ENCODE results near the gene AIFM2. TPM values are rescaled to one million over a fixed set of nuclear protein-coding genes. Genes with fewer than 3 reads are reported as not detected.

The AIFM2 gene
- total RNA-seq, 4 donors from 2014 or later, result 13.3 to 21.8 (median 17.2) TPM

DNA sequence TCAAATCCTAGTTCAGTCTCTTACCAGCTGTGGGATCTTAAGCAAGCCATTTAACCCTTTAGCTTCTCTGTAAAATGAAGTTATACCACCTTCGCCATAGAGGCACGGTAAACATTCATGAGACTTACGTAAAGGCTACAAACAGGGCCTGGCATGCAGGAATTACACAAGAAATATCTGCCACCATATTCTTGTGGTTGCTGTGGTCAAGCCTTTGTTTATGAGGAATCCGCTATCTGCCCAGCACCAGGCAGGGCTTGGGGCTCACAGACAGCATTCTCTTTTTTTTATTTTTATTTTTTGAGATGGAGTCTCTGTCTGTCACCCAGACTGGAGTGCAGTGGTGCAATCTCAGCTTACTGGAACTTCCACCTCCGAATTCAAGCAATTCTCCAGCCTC is 9.9 kb downstream of the AIFM2 start:
- H3K27ac ChIP-seq (replicated peaks in 1 of 4), result no peak overlapping the region
- H3K27me3 ChIP-seq, result no peaks in the 10 kb centered on the region
- TF ChIP-seq EP300 (IDR thresholded peaks at IDR 0.05), result no peak
- TF ChIP-seq POLR2A (IDR thresholded peaks at IDR 0.05; ENCODE audit: low read depth), result no peak
- TF ChIP-seq POLR2AphosphoS5 (IDR thresholded peaks at IDR 0.05), result no peak
- TF ChIP-seq, protein P1, sequence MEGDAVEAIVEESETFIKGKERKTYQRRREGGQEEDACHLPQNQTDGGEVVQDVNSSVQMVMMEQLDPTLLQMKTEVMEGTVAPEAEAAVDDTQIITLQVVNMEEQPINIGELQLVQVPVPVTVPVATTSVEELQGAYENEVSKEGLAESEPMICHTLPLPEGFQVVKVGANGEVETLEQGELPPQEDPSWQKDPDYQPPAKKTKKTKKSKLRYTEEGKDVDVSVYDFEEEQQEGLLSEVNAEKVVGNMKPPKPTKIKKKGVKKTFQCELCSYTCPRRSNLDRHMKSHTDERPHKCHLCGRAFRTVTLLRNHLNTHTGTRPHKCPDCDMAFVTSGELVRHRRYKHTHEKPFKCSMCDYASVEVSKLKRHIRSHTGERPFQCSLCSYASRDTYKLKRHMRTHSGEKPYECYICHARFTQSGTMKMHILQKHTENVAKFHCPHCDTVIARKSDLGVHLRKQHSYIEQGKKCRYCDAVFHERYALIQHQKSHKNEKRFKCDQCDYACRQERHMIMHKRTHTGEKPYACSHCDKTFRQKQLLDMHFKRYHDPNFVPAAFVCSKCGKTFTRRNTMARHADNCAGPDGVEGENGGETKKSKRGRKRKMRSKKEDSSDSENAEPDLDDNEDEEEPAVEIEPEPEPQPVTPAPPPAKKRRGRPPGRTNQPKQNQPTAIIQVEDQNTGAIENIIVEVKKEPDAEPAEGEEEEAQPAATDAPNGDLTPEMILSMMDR (IDR thresholded peaks at IDR 0.05), result no peak
- no peak for DNase-seq (ENCODE audit: extremely low spot score)
- H3K36me3 ChIP-seq, result peaks cover 16 to 61% (median 58%) of the 10 kb centered on the region in 4 donors
- no peaks in the 10 kb centered on the region for H3K9me3 ChIP-seq
- intact Hi-C loops (cut with DNase I), result no loop called here
- 75% methylated on average over 5 of the region's 5 CpGs for WGBS
- no peaks in the 10 kb centered on the region for H3K4me1 ChIP-seq
- no peak overlapping the region for H3K4me3 ChIP-seq

- Histone ChIP-seq H3K27me3 (no peaks in the 10 kb centered on the region), H3K4me1 (peaks cover 0 to 2% (median 0%) of the 10 kb centered on the region in 4 donors), H3K36me3 (peaks cover 16 to 70% (median 69%) of the 10 kb centered on the region in 4 donors), H3K4me3 (no peak overlapping the region), H3K9me3 (no peaks in the 10 kb centered on the region), H3K27ac (replicated peaks in 1 of 4) (no peak overlapping the region)
- intact Hi-C loops (cut with DNase I), result no loop called here
- TF ChIP-seq POLR2AphosphoS5 (IDR thresholded peaks at IDR 0.05) (no peak), POLR2A (IDR thresholded peaks at IDR 0.05; ENCODE audit: low read depth) (no peak), EP300 (IDR thresholded peaks at IDR 0.05) (no peak)
- TF ChIP-seq, protein P1 (IDR thresholded peaks at IDR 0.05), result no peak
- no peak for DNase-seq (ENCODE audit: extremely low spot score)
- 92% methylated on average over 11 of the region's 11 CpGs for WGBS
Measured at GRCh38 chr10:70121281-70121949, 11.2 kb downstream of the AIFM2 start.

DNA sequence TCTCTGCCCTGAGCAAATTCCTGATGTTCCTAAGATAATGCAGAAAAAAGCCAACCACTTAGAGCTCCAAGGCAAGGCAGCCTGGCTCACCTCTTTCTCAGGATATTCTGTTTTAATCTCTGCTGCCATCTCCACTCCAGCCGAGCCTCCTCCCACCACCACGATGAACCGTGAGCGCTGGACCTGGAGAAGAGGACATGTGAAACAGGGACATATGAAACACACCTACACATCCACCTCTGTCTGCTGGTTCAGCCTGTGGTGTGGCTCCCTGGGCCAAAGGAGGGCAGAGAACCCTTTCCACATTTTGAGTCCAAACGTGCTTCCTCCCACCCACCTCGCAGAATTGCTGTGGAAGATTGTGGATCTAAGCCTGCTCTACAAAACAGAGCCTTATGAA is 12.2 kb downstream of the AIFM2 start:
- TF ChIP-seq POLR2AphosphoS5 (IDR thresholded peaks at IDR 0.05), result no peak
- TF ChIP-seq, protein P1 (IDR thresholded peaks at IDR 0.05), result no peak
- TF ChIP-seq POLR2A (IDR thresholded peaks at IDR 0.05; ENCODE audit: low read depth), result no peak
- no peak for TF ChIP-seq EP300 (IDR thresholded peaks at IDR 0.05)
- Histone ChIP-seq H3K27me3 (no peaks in the 10 kb centered on the region), H3K9me3 (no peaks in the 10 kb centered on the region), H3K4me3 (no peak overlapping the region), H3K27ac (replicated peaks in 1 of 4) (no peak overlapping the region), H3K4me1 (peaks cover 0 to 4% (median 2%) of the 10 kb centered on the region in 4 donors), H3K36me3 (peaks cover 16 to 78% (median 73%) of the 10 kb centered on the region in 4 donors)
- WGBS, result 87% methylated on average over 6 of the region's 6 CpGs
- DNase-seq (ENCODE audit: extremely low spot score), result no peak
- intact Hi-C loops (cut with DNase I), result no loop called here

GRCh38 chr10:70119623-70120022 is 13.0 kb downstream of the AIFM2 start:
- H3K27ac ChIP-seq (replicated peaks in 1 of 4), result no peak overlapping the region
- TF ChIP-seq EP300 (IDR thresholded peaks at IDR 0.05) (no peak), POLR2AphosphoS5 (IDR thresholded peaks at IDR 0.05) (no peak)
- intact Hi-C loops (cut with DNase I), result loop anchor here (10.0 kb wide), 1 partner anchor 245 kb away; no protein-coding TSS in a partner anchor
- H3K4me1 ChIP-seq, result peaks cover 0 to 4% (median 2%) of the 10 kb centered on the region in 4 donors
- no peaks in the 10 kb centered on the region for H3K27me3 ChIP-seq
- no peak overlapping the region for H3K4me3 ChIP-seq
- no peaks in the 10 kb centered on the region for H3K9me3 ChIP-seq
- WGBS, result 76% methylated on average over 5 of the region's 8 CpGs
- DNase-seq (ENCODE audit: extremely low spot score), result no peak
- H3K36me3 ChIP-seq, result peaks cover 21 to 86% (median 81%) of the 10 kb centered on the region in 4 donors

- no peaks in the 10 kb centered on the region for H3K27me3 ChIP-seq
- TF ChIP-seq EP300 (IDR thresholded peaks at IDR 0.05), result no peak
- TF ChIP-seq POLR2AphosphoS5 (IDR thresholded peaks at IDR 0.05), result no peak
- TF ChIP-seq POLR2A (IDR thresholded peaks at IDR 0.05; ENCODE audit: low read depth), result no peak
- TF ChIP-seq, protein P1 (IDR thresholded peaks at IDR 0.05), result no peak
- H3K27ac ChIP-seq (replicated peaks in 1 of 4), result no peak overlapping the region
- H3K9me3 ChIP-seq, result no peaks in the 10 kb centered on the region
- intact Hi-C loops (cut with DNase I), result loop anchor here (10.0 kb wide), 1 partner anchor 246 kb away; no protein-coding TSS in a partner anchor
- H3K4me3 ChIP-seq, result no peak overlapping the region
- DNase-seq (ENCODE audit: extremely low spot score), result no peak
- WGBS, result 95% methylated on average over 7 of the region's 7 CpGs
- H3K36me3 ChIP-seq, result peaks cover 23 to 90% (median 85%) of the 10 kb centered on the region in 4 donors
- peaks cover 0 to 4% (median 2%) of the 10 kb centered on the region in 4 donors for H3K4me1 ChIP-seq
Measured at GRCh38 chr10:70119197-70119596, 13.4 kb downstream of the AIFM2 start.
